ENCODE results near the gene INPPL1.
A peak's percentile ranks its signal among the peaks of the same experiment; 100 is the strongest.
"Not testable (repeated sequence)": the region's sequence is repeated elsewhere in the genome, so short reads cannot be mapped to it uniquely, and the experiment has no call there.

Gene INPPL1

GRCh38 chr11:72224564-72225410, at the start of gene INPPL1:
Gene INPPL1 (plus strand): TSS chr11:72224767. CDS start chr11:72224985, 218 bp downstream.
- peak; percentile 54 for DNase-seq (ENCODE audit: low read depth)
- TF ChIP-seq CTCF (conservative IDR thresholded peaks at IDR 0.05; ENCODE audit: low read depth, low read length): no peak
- peak within 1 kb of the TSS; percentile 82 for H3K4me3 ChIP-seq (ENCODE audit: low read depth, low read length)

GRCh38 chr11:72177656-72178055, 46.9 kb upstream of the INPPL1 start:
- TF ChIP-seq CTCF (conservative IDR thresholded peaks at IDR 0.05; ENCODE audit: low read depth, low read length): no peak
- no peak for DNase-seq (ENCODE audit: low read depth)
- no peak overlapping the region for H3K4me3 ChIP-seq (ENCODE audit: low read depth, low read length)

GRCh38 chr11:72179049-72179803, 45.3 kb upstream of the INPPL1 start:
- no peak for TF ChIP-seq CTCF (conservative IDR thresholded peaks at IDR 0.05; ENCODE audit: low read depth, low read length)
- no peak overlapping the region for H3K4me3 ChIP-seq (ENCODE audit: low read depth, low read length)
- DNase-seq (ENCODE audit: low read depth): no peak

- no peak for DNase-seq (ENCODE audit: low read depth)
- no peak overlapping the region for H3K4me3 ChIP-seq (ENCODE audit: low read depth, low read length)
- TF ChIP-seq CTCF (conservative IDR thresholded peaks at IDR 0.05; ENCODE audit: low read depth, low read length): no peak
Measured at GRCh38 chr11:72179804-72180396, 44.7 kb upstream of the INPPL1 start.

GRCh38 chr11:72180892-72181552, 43.5 kb upstream of the INPPL1 start:
- H3K4me3 ChIP-seq (ENCODE audit: low read depth, low read length): not testable (repeated sequence)

GRCh38 chr11:72181553-72181958, 43.0 kb upstream of the INPPL1 start:
- TF ChIP-seq CTCF (conservative IDR thresholded peaks at IDR 0.05; ENCODE audit: low read depth, low read length): peak; percentile 37
- DNase-seq (ENCODE audit: low read depth): peak; percentile 7
- not testable (repeated sequence) for H3K4me3 ChIP-seq (ENCODE audit: low read depth, low read length)

More at GRCh38 chr11:72180892-72181552, 43.5 kb upstream of the INPPL1 start:
- DNase-seq (ENCODE audit: low read depth): not testable (repeated sequence)

- H3K4me3 ChIP-seq (ENCODE audit: low read depth, low read length): no peak overlapping the region
- TF ChIP-seq CTCF (conservative IDR thresholded peaks at IDR 0.05; ENCODE audit: low read depth, low read length): no peak
- DNase-seq (ENCODE audit: low read depth): no peak
Measured at GRCh38 chr11:72188267-72188666, 36.3 kb upstream of the INPPL1 start.

All from choroid plexus epithelial cell (primary cell).